Ovary (tissue), 3 donors: ENCODE measurements around the gene PRKG1.

Experiments
- CTCF ChIP-seq, 3 donors: fragments of 450-650 bp in 2 of 3; fragments of 200-600 bp in 1 of 3; IDR thresholded peaks; one replicate each; pipeline versions ENCODE4 v1.5.1 to v1.8.0; 2016 to 2022; ENCODE audit warnings: antibody characterized with exemption in 3 of 3, mild to moderate bottlenecking in 1 of 3
- EP300 ChIP-seq: sonication (generic); formaldehyde crosslinking; IDR thresholded peaks from one replicate; pipeline ENCODE4 v1.6.1; 2017; ENCODE audit warnings: antibody characterized with exemption
- POLR2A ChIP-seq: fragments of 450-650 bp; IDR thresholded peaks from one replicate; pipeline ENCODE4 v1.6.1; 2017; ENCODE audit warnings: antibody characterized with exemption, mild to moderate bottlenecking, moderate library complexity
- donor health status: DM: no; HTN: no; CAD: no.

GRCh38 chr10:51523440-51523839 is 449.2 kb downstream of the PRKG1 start:
- TF ChIP-seq CTCF (IDR thresholded peaks at IDR 0.05) (no peak), POLR2A (no peak), EP300 (no peak)
